SH-SY5Y (cell line): ENCODE results near the gene RPS6KL1.

Experiments
- GATA2 ChIP-seq: IDR thresholded peaks from 2 replicates; pipeline ENCODE4 v1.6.1; 2011; ENCODE audit warnings: mild to moderate bottlenecking, low read depth, low read length
- GATA3 ChIP-seq: IDR thresholded peaks from 2 replicates; pipeline ENCODE4 v1.6.1; 2011; ENCODE audit warnings: low read depth, mild to moderate bottlenecking, low read length, moderate library complexity

GRCh38 chr14:74956280-74957072 is 33.4 kb upstream of the RPS6KL1 start:
- TF ChIP-seq GATA2 (no peak), GATA3 (no peak)
